HepG2 (cell line): ENCODE data around the gene FGF21. TPM values are rescaled to one million over a fixed set of nuclear protein-coding genes. Genes with fewer than 3 reads are reported as not detected.

Source experiments
- AHR ChIP-seq: IDR thresholded peaks from 2 replicates; pipeline ENCODE4 v1.6.1; 2018; ENCODE audit warnings: missing genetic modification reagents, missing compliant biosample characterization
- GPBP1L1 ChIP-seq: sonication (generic); formaldehyde crosslinking; IDR thresholded peaks from 2 replicates; pipeline ENCODE4 v1.5.0; 2020; ENCODE audit warnings: mild to moderate bottlenecking, missing genetic modification reagents
- HMG20B ChIP-seq: conservative IDR thresholded peaks from 2 replicates; pipeline ENCODE4 v1.6.1; 2016; ENCODE audit warnings: missing genetic modification reagents, missing compliant biosample characterization
- HNF4G ChIP-seq, 2 experiments: sonication (generic) in 1 of 2; formaldehyde crosslinking in 1 of 2; IDR thresholded peaks; 2 replicates each; pipeline versions ENCODE4 v1.4.0 to v1.6.1; 2011 to 2020; ENCODE audit warnings: borderline replicate concordance in 2 of 2, low read depth in 2 of 2, mild to moderate bottlenecking in 2 of 2, low read length in 1 of 2, missing genetic modification reagents in 1 of 2, moderate library complexity in 1 of 2
- RORA ChIP-seq: sonication (generic); formaldehyde crosslinking; IDR thresholded peaks from 2 replicates; pipeline ENCODE4 v1.5.0; 2020; ENCODE audit warnings: mild to moderate bottlenecking, missing genetic modification reagents, moderate library complexity
- THAP9 ChIP-seq: sonication (generic); formaldehyde crosslinking; IDR thresholded peaks from 2 replicates; pipeline ENCODE4; 2020; ENCODE audit warnings: missing genetic modification reagents, mild to moderate bottlenecking, borderline replicate concordance
- ZNF142 ChIP-seq: sonication (generic); formaldehyde crosslinking; IDR thresholded peaks from 2 replicates; pipeline ENCODE4 v1.4.0; 2020; ENCODE audit warnings: missing genetic modification reagents
- ZNF224 ChIP-seq: sonication (generic); formaldehyde crosslinking; IDR thresholded peaks from 2 replicates; pipeline ENCODE4 v1.5.0; 2020; ENCODE audit warnings: mild to moderate bottlenecking, missing genetic modification reagents
- ZNF33B ChIP-seq: sonication (generic); formaldehyde crosslinking; IDR thresholded peaks from 2 replicates; pipeline ENCODE4 v1.5.1; 2020; ENCODE audit warnings: mild to moderate bottlenecking, missing genetic modification reagents
- ZNF44 ChIP-seq: sonication (generic); formaldehyde crosslinking; IDR thresholded peaks from 2 replicates; pipeline ENCODE4 v1.5.1; 2020; ENCODE audit warnings: mild to moderate bottlenecking, missing genetic modification reagents
- ZNF672 ChIP-seq: sonication (generic); formaldehyde crosslinking; IDR thresholded peaks from 2 replicates; pipeline ENCODE4 v1.8.1; 2022; ENCODE audit warnings: missing genetic modification reagents
- ZNF703 ChIP-seq: sonication (generic); formaldehyde crosslinking; IDR thresholded peaks from 2 replicates; pipeline ENCODE4 v1.5.1; 2020; ENCODE audit warnings: missing genetic modification reagents, mild to moderate bottlenecking, moderate library complexity, borderline replicate concordance
- polyA plus RNA-seq, 8 experiments: library from polyadenylated mRNA; depleted of rRNA in 3 of 8; stranded (reverse) in 7 of 8; unstranded in 1 of 8; fragments of >200 nt; fragmentation: Illumina TruSeq in 4 of 8; extraction: Trizol in 4 of 8; gene quantifications; 2 replicates each; pipeline versions ENCODE4 v1.2.1 to v1.2.3, GENCODE V29; 2011 to 2016; ENCODE audit warnings: low read depth in 4 of 8, missing spikeins in 1 of 8, mixed read lengths in 1 of 8; ENCODE audit not compliant: insufficient read depth in 1 of 8
- total RNA-seq, 5 experiments: library from RNA; depleted of rRNA; stranded (reverse); fragments of >200 nt; fragmentation: Illumina TruSeq; extraction: Trizol; gene quantifications; 2 replicates each; pipeline ENCODE4 v1.2.3, GENCODE V29; 2016; ENCODE audit warnings: low read depth in 1 of 5
- TF ChIP-seq, protein P1 (sequence below): sonication (generic); formaldehyde crosslinking; IDR thresholded peaks from 2 replicates; pipeline ENCODE4 v1.4.0; 2020; ENCODE audit warnings: missing genetic modification reagents, borderline replicate concordance

The FGF21 gene
- total and polyA plus RNA-seq, 2 of the 13 experiments (the other 11 are each of a cell fraction or from before 2014, with no cell fraction given) = 0.17 TPM; not detected in 1

- no peak for TF ChIP-seq ZNF703 (CRISPR knock-in tag)
- TF ChIP-seq, protein P1, sequence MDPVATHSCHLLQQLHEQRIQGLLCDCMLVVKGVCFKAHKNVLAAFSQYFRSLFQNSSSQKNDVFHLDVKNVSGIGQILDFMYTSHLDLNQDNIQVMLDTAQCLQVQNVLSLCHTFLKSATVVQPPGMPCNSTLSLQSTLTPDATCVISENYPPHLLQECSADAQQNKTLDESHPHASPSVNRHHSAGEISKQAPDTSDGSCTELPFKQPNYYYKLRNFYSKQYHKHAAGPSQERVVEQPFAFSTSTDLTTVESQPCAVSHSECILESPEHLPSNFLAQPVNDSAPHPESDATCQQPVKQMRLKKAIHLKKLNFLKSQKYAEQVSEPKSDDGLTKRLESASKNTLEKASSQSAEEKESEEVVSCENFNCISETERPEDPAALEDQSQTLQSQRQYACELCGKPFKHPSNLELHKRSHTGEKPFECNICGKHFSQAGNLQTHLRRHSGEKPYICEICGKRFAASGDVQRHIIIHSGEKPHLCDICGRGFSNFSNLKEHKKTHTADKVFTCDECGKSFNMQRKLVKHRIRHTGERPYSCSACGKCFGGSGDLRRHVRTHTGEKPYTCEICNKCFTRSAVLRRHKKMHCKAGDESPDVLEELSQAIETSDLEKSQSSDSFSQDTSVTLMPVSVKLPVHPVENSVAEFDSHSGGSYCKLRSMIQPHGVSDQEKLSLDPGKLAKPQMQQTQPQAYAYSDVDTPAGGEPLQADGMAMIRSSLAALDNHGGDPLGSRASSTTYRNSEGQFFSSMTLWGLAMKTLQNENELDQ (CRISPR knock-in tag) = no peak
- TF ChIP-seq HMG20B = no peak
- no peak for TF ChIP-seq ZNF44
- peak; percentile 44; the same call in 1 of the 2 replicates for TF ChIP-seq ZNF33B (CRISPR knock-in tag)
- no peak for TF ChIP-seq ZNF224 (CRISPR knock-in tag)
- TF ChIP-seq GPBP1L1 (CRISPR knock-in tag) = no peak
- TF ChIP-seq AHR (CRISPR knock-in tag) = peak; percentile 65; the same call in 1 of the 2 replicates
- no peak for TF ChIP-seq ZNF672 (CRISPR knock-in tag)
- TF ChIP-seq HNF4G (IDR thresholded peaks at IDR 0.05; ENCODE audit: borderline replicate concordance, low read depth, low read length) = no peak
- no peak for TF ChIP-seq HNF4G (CRISPR knock-in tag; IDR thresholded peaks at IDR 0.05; ENCODE audit: borderline replicate concordance, low read depth)
- no peak for TF ChIP-seq RORA (CRISPR knock-in tag)
- TF ChIP-seq ZNF142 (CRISPR knock-in tag) = peak; percentile 22; the same call in 1 of the 2 replicates
- peak; percentile 30; the same call in 1 of the 2 replicates for TF ChIP-seq THAP9 (CRISPR knock-in tag)
These were observed 41.2 kb upstream of the FGF21 start (continued) for GRCh38 chr19:48713864-48714755.
